ENCODE data around the gene ZNF101.
"Not testable (repeated sequence)": the region's sequence is repeated elsewhere in the genome, so short reads cannot be mapped to it uniquely, and the experiment has no call there.

Gene ZNF101

DNA sequence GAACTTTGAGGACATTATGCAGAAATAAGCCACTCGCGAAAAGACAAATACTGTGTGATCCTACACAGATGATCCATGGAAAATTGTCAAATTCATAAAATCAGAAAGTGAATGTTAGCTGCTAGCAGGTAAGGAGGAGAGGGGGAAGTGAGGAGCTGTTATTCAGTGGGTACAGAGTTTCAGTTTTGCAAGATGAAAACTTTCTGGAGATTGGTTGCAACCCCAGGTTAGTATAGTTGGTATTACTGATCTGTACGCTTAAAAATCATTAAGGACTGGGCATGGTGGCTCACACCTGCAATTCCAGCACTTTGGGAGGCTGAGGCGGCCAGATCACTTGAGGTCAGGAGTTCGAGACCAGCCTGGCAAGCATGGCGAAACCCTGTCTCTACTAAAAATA lies 17.9 kb downstream of the ZNF101 start:
- ATAC-seq (replicated peaks) (no peak), DNase-seq (no peak)
- Mint-ChIP-seq H3K4me1 (ENCODE audit: low read depth in 2 of 2) (peaks cover 0 to 4% of the 10 kb centered on the region in 2 donors), H3K9me3 (peaks cover 2 to 6% of the 10 kb centered on the region in 2 donors), H3K27me3 (no peaks in the 10 kb centered on the region), H3K27ac (no peak overlapping the region), H3K4me3 (no peak overlapping the region), H3K36me3 (ENCODE audit: insufficient read depth) (peaks cover 18% of the 10 kb centered on the region)

DNA sequence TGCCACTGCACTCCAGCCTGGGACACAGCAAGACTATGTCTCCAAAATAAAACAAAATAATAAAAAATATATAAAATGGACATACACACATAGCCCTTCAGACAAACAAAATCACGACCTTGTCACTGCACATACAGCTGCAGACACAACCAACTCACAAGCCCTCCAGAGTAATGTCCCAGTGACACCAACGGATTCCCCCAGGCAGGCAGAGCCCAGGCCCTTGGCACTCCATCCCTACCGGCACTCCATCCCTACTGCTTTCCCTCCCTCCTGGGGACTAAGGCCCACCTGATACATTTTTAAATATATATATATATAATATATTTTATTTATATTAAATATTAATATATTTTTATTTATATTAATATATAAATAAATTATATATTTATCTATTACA lies 18.5 kb downstream of the ZNF101 start:
- ATAC-seq (replicated peaks): no peak
- no peaks in the 10 kb centered on the region for H3K27me3 Mint-ChIP-seq

DNA sequence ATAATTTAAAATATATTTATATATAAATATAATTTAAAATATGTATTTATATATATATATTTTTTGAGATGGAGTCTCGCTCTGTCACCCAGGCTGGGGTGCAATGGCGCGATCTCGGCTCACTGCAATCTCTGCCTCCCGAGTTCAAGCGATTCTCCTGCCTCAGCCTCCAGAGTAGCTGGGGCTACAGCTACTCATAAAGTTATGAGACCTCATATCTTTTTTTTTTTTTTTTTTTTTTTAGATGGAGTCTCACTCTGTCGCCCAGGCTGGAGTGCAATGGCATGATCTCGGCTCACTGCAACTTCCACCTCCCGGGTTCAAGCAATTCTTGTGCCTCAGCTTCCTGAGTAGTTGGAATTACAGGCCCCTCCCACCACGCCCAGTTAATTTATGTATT lies 20.4 kb downstream of the ZNF101 start:
- not testable (repeated sequence) for H3K27ac Mint-ChIP-seq; H3K36me3 Mint-ChIP-seq (ENCODE audit: insufficient read depth); ATAC-seq (replicated peaks); H3K4me1 Mint-ChIP-seq (ENCODE audit: low read depth in 2 of 2); H3K27me3 Mint-ChIP-seq; DNase-seq; H3K9me3 Mint-ChIP-seq; H3K4me3 Mint-ChIP-seq

More for the DNA sequence above, 18.5 kb downstream of the ZNF101 start:
- Mint-ChIP-seq H3K36me3 (ENCODE audit: insufficient read depth) (peaks cover 15% of the 10 kb centered on the region), H3K27ac (no peak overlapping the region), H3K4me1 (ENCODE audit: low read depth in 2 of 2) (peaks cover 0 to 4% of the 10 kb centered on the region in 2 donors), H3K9me3 (peaks cover 2 to 6% of the 10 kb centered on the region in 2 donors), H3K4me3 (no peak overlapping the region)
- no peak for DNase-seq

DNA sequence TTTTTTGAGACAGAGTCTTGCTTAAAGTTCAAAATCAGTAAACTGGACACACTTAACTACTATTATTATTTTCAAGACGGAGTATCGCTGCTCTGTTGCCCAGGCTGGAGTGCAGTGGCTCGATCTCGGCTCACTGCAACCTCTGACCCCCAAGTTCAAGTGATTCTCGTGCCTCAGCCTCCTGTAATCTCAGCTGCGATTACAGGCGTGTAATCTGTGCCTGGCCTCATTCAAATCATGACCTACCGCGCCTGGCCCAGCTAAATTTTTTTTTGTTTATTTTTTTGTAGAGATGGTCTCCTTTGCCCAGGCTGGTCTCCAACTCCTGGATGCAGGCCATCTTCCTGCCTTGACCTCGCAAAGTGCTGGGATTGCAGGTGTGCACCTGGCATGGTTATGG lies 23.0 kb downstream of the ZNF101 start:
- H3K27ac Mint-ChIP-seq: no peak overlapping the region
- H3K4me3 Mint-ChIP-seq: no peak overlapping the region
- no peak for DNase-seq
- no peaks in the 10 kb centered on the region for H3K27me3 Mint-ChIP-seq
- no peaks in the 10 kb centered on the region for H3K4me1 Mint-ChIP-seq (ENCODE audit: low read depth in 2 of 2)
- H3K36me3 Mint-ChIP-seq (ENCODE audit: insufficient read depth): peaks cover 7% of the 10 kb centered on the region
- no peak for ATAC-seq (replicated peaks)
- H3K9me3 Mint-ChIP-seq: no peaks in the 10 kb centered on the region

DNA sequence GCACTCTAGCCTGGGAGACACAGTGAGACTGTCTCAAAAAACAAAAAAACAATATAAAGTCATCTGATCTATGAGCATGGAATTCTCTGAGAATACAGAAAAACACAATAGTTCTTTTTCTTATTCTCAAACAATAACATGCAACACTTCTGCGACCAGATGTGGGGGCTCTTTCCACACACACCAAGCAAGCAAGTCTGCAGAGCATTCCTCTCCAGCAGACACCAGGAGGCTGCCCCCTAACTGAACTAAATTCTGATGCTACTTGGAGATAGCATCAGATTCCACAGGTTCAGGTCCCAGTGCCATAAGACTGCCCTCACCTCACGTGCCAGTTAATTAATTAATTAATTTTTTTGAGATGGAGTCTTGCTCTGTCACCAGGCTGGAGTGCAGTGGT lies 27.7 kb downstream of the ZNF101 start:
- Mint-ChIP-seq H3K27ac (no peak overlapping the region), H3K27me3 (no peaks in the 10 kb centered on the region), H3K36me3 (ENCODE audit: insufficient read depth) (peaks cover 4% of the 10 kb centered on the region), H3K4me1 (ENCODE audit: low read depth in 2 of 2) (no peaks in the 10 kb centered on the region), H3K9me3 (no peaks in the 10 kb centered on the region), H3K4me3 (no peak overlapping the region)
- DNase-seq (no peak), ATAC-seq (replicated peaks) (no peak)

DNA sequence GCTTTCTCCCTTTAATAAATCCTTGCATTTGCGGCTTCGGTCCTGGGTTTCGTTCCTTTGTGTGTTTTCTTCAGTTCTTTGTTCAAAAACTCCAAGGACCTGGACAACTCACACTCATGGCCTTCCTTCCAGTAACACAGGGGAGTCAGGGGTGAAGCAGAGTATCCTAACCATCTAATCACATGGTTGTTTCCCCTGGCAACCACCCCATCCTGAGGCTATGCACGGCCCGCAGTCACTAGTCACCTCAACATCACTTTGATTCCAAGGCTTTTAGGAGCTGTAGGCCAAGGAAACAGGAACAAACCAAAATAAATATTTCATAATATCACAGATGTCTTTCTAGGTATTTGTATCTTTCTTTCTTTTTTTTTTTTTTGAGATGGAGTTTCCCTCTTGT lies 28.9 kb downstream of the ZNF101 start:
- Mint-ChIP-seq H3K4me1 (ENCODE audit: low read depth in 2 of 2) (no peaks in the 10 kb centered on the region), H3K27ac (peak overlapping the region in 1 of 2 donors; percentile 35), H3K36me3 (ENCODE audit: insufficient read depth) (peaks cover 5% of the 10 kb centered on the region), H3K9me3 (no peaks in the 10 kb centered on the region), H3K27me3 (no peaks in the 10 kb centered on the region), H3K4me3 (no peak overlapping the region)
- ATAC-seq (replicated peaks): no peak
- DNase-seq: no peak

DNA sequence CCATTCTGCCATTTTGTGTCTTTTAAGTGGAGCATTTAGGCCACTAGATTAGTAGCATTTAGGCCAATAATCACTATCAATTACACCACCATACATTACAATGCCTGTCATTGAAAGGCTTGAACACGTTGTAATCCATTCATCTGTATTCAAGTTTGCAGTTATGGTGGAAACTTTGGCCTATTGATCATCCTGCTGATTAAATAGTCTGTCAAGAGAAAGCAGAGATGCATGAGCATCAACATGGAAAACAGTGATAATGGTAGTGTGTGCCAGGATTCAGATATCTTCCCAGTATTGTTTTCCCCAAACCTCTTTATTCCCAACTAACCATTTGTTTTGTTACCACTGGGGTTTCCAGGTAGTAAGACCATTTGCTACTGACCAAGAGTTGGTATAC lies 31.9 kb downstream of the ZNF101 start:
- ATAC-seq (replicated peaks); DNase-seq; H3K27me3 Mint-ChIP-seq; H3K9me3 Mint-ChIP-seq; H3K27ac Mint-ChIP-seq; H3K4me3 Mint-ChIP-seq; H3K4me1 Mint-ChIP-seq (ENCODE audit: low read depth in 2 of 2): not testable (repeated sequence)
- H3K36me3 Mint-ChIP-seq (ENCODE audit: insufficient read depth): peaks cover 15% of the 10 kb centered on the region

DNA sequence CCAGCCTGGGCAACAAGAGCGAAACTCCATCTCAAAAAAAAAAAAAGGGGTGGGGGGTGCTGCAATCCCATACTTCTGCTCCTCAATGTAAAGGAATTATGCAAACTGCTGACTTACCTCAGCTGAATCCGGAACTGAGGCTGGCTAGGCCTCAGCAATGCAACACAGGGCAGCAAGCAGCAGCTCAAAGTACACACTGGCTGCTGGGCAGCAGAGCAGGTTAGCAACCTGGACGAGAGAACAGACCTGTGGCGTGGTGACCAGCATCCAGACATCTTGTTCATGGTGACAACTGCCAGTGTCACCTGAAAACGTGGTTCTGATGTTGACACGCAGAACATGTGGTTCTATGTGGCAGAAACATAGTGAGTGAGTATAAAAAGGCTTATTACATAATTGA lies 36.2 kb downstream of the ZNF101 start:
- ATAC-seq (replicated peaks) (no peak), DNase-seq (no peak)
- no peak overlapping the region for H3K27ac Mint-ChIP-seq
- no peak overlapping the region for H3K4me3 Mint-ChIP-seq
- no peaks in the 10 kb centered on the region for H3K27me3 Mint-ChIP-seq
- H3K9me3 Mint-ChIP-seq: peaks cover 0 to 3% of the 10 kb centered on the region in 2 donors
- H3K36me3 Mint-ChIP-seq (ENCODE audit: insufficient read depth): peaks cover 25% of the 10 kb centered on the region
- no peaks in the 10 kb centered on the region for H3K4me1 Mint-ChIP-seq (ENCODE audit: low read depth in 2 of 2)

DNA sequence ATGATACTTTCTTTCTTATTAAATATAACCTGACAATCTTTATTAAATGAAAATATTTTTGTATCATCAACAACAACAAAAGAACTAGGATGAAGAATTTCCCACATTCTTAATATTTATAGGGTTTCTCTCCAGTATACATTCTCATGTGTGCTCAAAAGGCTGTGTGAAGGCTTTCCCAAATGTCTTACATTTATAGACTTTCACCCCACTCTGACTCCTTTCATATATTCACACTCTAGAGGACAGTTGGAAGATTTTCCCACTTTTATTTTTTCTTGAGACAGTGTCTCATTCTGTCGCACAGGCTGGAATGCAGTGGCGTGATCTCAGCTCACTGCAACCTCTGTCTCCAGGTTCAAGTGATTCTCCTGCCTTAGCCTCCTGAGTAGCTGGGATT lies 41.9 kb downstream of the ZNF101 start:
- ATAC-seq (replicated peaks) (no peak), DNase-seq (no peak)
- Mint-ChIP-seq H3K27ac (no peak overlapping the region), H3K4me1 (ENCODE audit: low read depth in 2 of 2) (no peaks in the 10 kb centered on the region), H3K27me3 (no peaks in the 10 kb centered on the region), H3K36me3 (ENCODE audit: insufficient read depth) (peaks cover 53% of the 10 kb centered on the region), H3K4me3 (no peak overlapping the region), H3K9me3 (peaks cover 0 to 4% of the 10 kb centered on the region in 2 donors)

DNA sequence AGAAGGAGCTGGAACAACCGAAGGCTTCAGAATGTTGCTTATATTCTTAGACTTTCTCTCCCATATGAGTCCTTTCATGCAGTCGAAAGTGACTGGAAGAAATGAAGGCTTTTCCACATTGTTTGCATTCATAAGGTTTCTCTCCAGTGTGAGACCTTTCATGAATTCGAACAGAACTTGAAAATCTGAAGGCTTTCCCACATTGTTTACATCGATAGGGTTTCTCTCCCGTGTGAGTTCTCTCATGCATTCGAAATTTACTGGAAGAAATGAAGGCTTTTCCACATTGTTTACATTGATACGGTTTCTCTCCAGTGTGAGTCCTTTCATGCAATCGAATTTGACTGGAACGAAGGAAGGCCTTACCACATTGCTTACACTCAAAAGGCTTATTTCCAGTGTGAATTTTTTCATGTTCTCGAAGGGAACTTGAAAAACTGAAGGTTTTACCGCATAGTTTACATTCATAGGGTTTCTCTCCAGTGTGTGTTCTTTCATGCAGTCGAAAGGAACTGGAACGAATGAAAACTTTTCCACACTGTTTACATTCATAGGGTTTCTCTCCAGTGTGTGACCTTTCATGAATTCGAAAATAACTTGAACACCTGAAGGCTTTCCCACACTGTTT lies 42.8 kb downstream of the ZNF101 start:
- Mint-ChIP-seq H3K27me3 (no peaks in the 10 kb centered on the region), H3K9me3 (peaks cover 0 to 4% of the 10 kb centered on the region in 2 donors), H3K27ac (no peak overlapping the region), H3K4me3 (no peak overlapping the region), H3K4me1 (ENCODE audit: low read depth in 2 of 2) (no peaks in the 10 kb centered on the region), H3K36me3 (ENCODE audit: insufficient read depth) (peaks cover 54% of the 10 kb centered on the region)
- ATAC-seq (replicated peaks) (no peak), DNase-seq (no peak)

DNA sequence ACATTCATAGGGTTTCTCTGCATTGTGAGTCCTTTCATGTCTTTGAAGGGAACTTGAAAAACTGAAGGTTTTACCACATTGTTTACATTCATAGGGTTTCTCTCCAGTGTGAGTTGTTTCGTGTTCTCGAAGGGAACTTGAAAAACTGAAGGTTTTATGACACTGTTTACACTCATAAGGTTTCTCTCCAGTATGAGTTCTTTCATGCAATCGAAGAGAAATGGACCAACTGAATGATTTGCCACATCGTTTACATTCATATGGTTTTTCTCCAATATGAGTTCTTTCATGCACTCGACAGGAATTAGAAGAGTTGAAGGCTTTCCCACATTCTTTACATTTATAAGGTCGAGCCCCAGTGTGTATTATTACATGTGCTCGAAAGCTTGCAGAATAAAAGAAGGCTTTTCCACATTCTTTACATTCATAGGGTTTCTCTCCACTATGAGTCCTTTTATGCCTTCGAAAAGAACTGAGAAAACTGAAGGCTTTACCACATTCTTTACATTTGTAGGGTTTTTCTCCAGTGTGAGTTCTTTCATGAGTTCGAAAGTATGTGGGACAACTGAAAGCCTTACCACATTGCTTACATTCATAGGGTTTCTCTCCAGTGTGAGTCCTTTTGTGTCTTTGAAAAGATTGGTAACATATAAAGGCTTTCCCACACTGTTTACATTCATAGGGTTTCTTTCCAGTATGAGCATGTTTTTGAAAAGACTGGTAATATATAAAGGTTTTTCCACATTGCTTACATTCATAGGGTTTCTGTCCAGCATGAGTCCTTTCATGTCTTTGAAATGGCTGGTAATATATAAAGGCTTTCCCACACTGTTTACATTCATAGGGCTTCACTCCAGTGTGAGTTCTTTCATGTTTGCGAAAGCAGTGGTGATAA lies 43.5 kb downstream of the ZNF101 start:
- Mint-ChIP-seq H3K4me1 (ENCODE audit: low read depth in 2 of 2) (no peaks in the 10 kb centered on the region), H3K27me3 (no peaks in the 10 kb centered on the region), H3K36me3 (ENCODE audit: insufficient read depth) (peaks cover 56% of the 10 kb centered on the region), H3K9me3 (peaks cover 0 to 4% of the 10 kb centered on the region in 2 donors), H3K4me3 (no peak overlapping the region), H3K27ac (no peak overlapping the region)
- DNase-seq (no peak), ATAC-seq (replicated peaks) (no peak)

DNA sequence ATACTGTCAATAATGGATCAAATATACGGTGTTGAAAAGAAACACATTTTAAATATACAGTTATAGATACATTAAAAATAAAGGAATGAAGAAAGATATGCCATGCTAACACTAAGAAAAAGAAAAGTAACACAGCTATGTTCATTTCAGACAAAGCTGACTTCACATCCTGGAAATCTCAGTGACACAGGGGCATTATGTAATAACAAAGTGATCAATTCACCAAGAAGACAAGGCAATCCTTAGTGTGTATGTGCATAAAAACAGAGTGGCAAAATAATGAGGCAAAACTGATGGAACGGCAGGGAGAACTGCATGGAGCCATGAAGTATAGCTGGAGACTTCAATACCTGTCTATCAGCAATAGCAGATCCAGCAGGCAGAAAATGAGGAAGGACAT lies 51.2 kb downstream of the ZNF101 start:
- Mint-ChIP-seq H3K9me3 (peaks cover 18 to 45% of the 10 kb centered on the region in 2 donors), H3K4me3 (no peak overlapping the region), H3K27me3 (no peaks in the 10 kb centered on the region), H3K27ac (no peak overlapping the region), H3K36me3 (ENCODE audit: insufficient read depth) (peaks cover 13% of the 10 kb centered on the region), H3K4me1 (ENCODE audit: low read depth in 2 of 2) (peaks cover 7 to 15% of the 10 kb centered on the region in 2 donors)
- ATAC-seq (replicated peaks) (peak; percentile 36), DNase-seq (no peak)

DNA sequence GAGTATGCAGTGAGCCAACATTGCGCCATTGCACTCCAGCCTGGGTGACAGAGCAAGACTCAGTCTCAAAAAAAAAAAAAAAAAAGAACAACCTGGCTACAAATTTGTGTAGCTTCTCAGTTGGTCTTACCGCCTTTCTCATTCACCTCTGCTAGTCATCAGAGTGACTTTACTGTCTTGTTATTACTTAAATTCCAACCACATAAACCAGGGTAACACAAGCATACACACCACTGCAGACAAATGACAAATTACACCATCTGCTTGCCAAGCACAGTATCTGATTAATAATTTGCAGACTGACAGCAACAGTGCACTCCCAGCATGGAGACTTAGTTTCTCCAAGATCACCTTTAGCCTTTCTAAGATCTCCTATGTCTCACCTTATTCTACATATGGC lies 53.3 kb downstream of the ZNF101 start:
- Mint-ChIP-seq H3K27ac (no peak overlapping the region), H3K27me3 (no peaks in the 10 kb centered on the region), H3K4me1 (ENCODE audit: low read depth in 2 of 2) (peaks cover 17 to 19% of the 10 kb centered on the region in 2 donors), H3K9me3 (peaks cover 18 to 61% of the 10 kb centered on the region in 2 donors), H3K36me3 (ENCODE audit: insufficient read depth) (peaks cover 8% of the 10 kb centered on the region), H3K4me3 (no peak overlapping the region)
- ATAC-seq (replicated peaks) (no peak), DNase-seq (no peak)

All from effector memory CD8-positive, alpha-beta T cell (primary cell).